Upper lobe of right lung (tissue), 1 donor: ENCODE measurements around the gene ADGB. TPM values are rescaled to one million over a fixed set of nuclear protein-coding genes. Genes with fewer than 3 reads are reported as not detected.

Source experiments
- ATAC-seq: fragments of 200-7000 bp; cut with Tn5 transposase; one replicate; pipeline ENCODE4 v1.9.1; 2020; ENCODE audit warnings: mild to moderate bottlenecking, moderate library complexity
- DNase-seq: peaks from one replicate; pipeline ENCODE4 v3.0.0-alpha.2; 2020
- H3K27ac ChIP-seq: fragments of 200-600 bp; one replicate; pipeline ENCODE4 v1.8.0; 2022
- H3K27me3 ChIP-seq: fragments of 200-600 bp; one replicate; pipeline ENCODE4 v1.8.0; 2022; ENCODE audit warnings: mild to moderate bottlenecking
- H3K36me3 ChIP-seq: fragments of 200-600 bp; one replicate; pipeline ENCODE4 v1.8.0; 2022
- H3K4me1 ChIP-seq: fragments of 200-600 bp; one replicate; pipeline ENCODE4 v1.8.0; 2022
- H3K4me3 ChIP-seq: fragments of 200-600 bp; one replicate; pipeline ENCODE4 v1.8.0; 2022; ENCODE audit warnings: mild to moderate bottlenecking
- H3K9me3 ChIP-seq: fragments of 200-600 bp; one replicate; pipeline ENCODE4 v1.8.0; 2022
- CTCF ChIP-seq: fragments of 200-600 bp; IDR thresholded peaks from one replicate; pipeline ENCODE4 v1.8.0; 2022; ENCODE audit warnings: antibody characterized with exemption
- intact Hi-C: fragments of 100-400 bp; cut with DNase I; formaldehyde crosslinking; loops from one replicate; pipeline ENCODE4 v1.11.0; 2022
- total RNA-seq: library from RNA; stranded (reverse); fragmentation: NEBNext Ultra II Directional; extraction: Animal tissue kit (Norgen Biotek cat#: 25700); gene quantifications from one replicate; pipeline ENCODE4 v1.2.1, GENCODE V29; 2021
- donor health status: DM: no; HTN: yes; CAD: no; lungs with severe emphysema.

The ADGB gene
- total RNA-seq, 1 donor from 2014 or later, result not detected

GRCh38 chr6:146664871-146665360, 66.1 kb downstream of the ADGB start:
- Histone ChIP-seq H3K36me3 (no peaks in the 10 kb centered on the region), H3K4me3 (no peak overlapping the region), H3K27me3 (no peaks in the 10 kb centered on the region), H3K4me1 (no peaks in the 10 kb centered on the region), H3K27ac (no peak overlapping the region), H3K9me3 (no peaks in the 10 kb centered on the region)
- TF ChIP-seq CTCF, result no peak
- intact Hi-C loops, result no loop called here
- no peak for ATAC-seq
- no peak for DNase-seq

- Histone ChIP-seq H3K27ac (no peak overlapping the region), H3K4me1 (no peaks in the 10 kb centered on the region), H3K27me3 (no peaks in the 10 kb centered on the region), H3K4me3 (no peak overlapping the region), H3K9me3 (no peaks in the 10 kb centered on the region), H3K36me3 (no peaks in the 10 kb centered on the region)
- ATAC-seq (no peak), DNase-seq (no peak)
- intact Hi-C loops, result no loop called here
- TF ChIP-seq CTCF, result no peak
Measured at GRCh38 chr6:146666909-146667308, 68.1 kb downstream of the ADGB start.

- no peak for ATAC-seq
- TF ChIP-seq CTCF, result no peak
- no peaks in the 10 kb centered on the region for H3K36me3 ChIP-seq
- H3K27ac ChIP-seq, result no peak overlapping the region
- H3K27me3 ChIP-seq, result no peaks in the 10 kb centered on the region
- H3K4me1 ChIP-seq, result no peaks in the 10 kb centered on the region
- intact Hi-C loops, result no loop called here
- H3K4me3 ChIP-seq, result no peak overlapping the region
- no peaks in the 10 kb centered on the region for H3K9me3 ChIP-seq
- DNase-seq, result no peak
Measured at GRCh38 chr6:146670161-146670560, 71.4 kb downstream of the ADGB start.

- no peak for TF ChIP-seq CTCF
- no peak for ATAC-seq
- Histone ChIP-seq H3K4me3 (no peak overlapping the region), H3K27me3 (no peaks in the 10 kb centered on the region), H3K4me1 (no peaks in the 10 kb centered on the region), H3K36me3 (no peaks in the 10 kb centered on the region), H3K27ac (no peak overlapping the region), H3K9me3 (no peaks in the 10 kb centered on the region)
- no peak for DNase-seq
- intact Hi-C loops, result no loop called here
Measured at GRCh38 chr6:146673069-146673468, 74.3 kb downstream of the ADGB start.

- Histone ChIP-seq H3K36me3 (no peaks in the 10 kb centered on the region), H3K9me3 (no peaks in the 10 kb centered on the region), H3K27me3 (no peaks in the 10 kb centered on the region), H3K27ac (no peak overlapping the region), H3K4me1 (no peaks in the 10 kb centered on the region), H3K4me3 (no peak overlapping the region)
- intact Hi-C loops, result no loop called here
- no peak for DNase-seq
- no peak for TF ChIP-seq CTCF
- no peak for ATAC-seq
Measured at GRCh38 chr6:146679386-146679785, 80.6 kb downstream of the ADGB start.

GRCh38 chr6:146682919-146683318, 84.1 kb downstream of the ADGB start:
- ATAC-seq, result no peak

More at GRCh38 chr6:146682919-146683318, 84.1 kb downstream of the ADGB start:
- DNase-seq, result no peak
- intact Hi-C loops, result no loop called here
- H3K4me1 ChIP-seq, result no peaks in the 10 kb centered on the region
- no peaks in the 10 kb centered on the region for H3K36me3 ChIP-seq
- H3K4me3 ChIP-seq, result no peak overlapping the region
- no peaks in the 10 kb centered on the region for H3K9me3 ChIP-seq
- H3K27ac ChIP-seq, result no peak overlapping the region
- TF ChIP-seq CTCF, result no peak
- no peaks in the 10 kb centered on the region for H3K27me3 ChIP-seq
